PC-3 (cell line): Measurements from ENCODE around the gene BHLHE40. TPM values are rescaled to one million over a fixed set of nuclear protein-coding genes. Genes with fewer than 3 reads are reported as not detected.

Source experiments
- ATAC-seq: fragments of 200-7000 bp; cut with Tn5 transposase; 2 replicates; pipeline ENCODE4 v1.9.1; 2020; ENCODE audit warnings: mild to moderate bottlenecking, moderate library complexity
- BruUV-seq: library from RNA; stranded (reverse); fragments of 400-500 nt; replicated peaks from 2 replicates; lab custom pipeline; 2021; lab: Mats Ljungman, UMichigan
- CTCF ChIA-PET: fragments of 300-600 bp; sonication (Branson Sonifier 250); formaldehyde crosslinking; loops from one replicate; lab custom pipeline; 2022; ENCODE audit warnings: antibody characterized with exemption; lab: Charles Lee
- POLR2A ChIA-PET: fragments of 300-600 bp; sonication (Branson Sonifier 250); formaldehyde crosslinking; loops from one replicate; lab custom pipeline; 2022; ENCODE audit warnings: antibody characterized with exemption; ENCODE audit not compliant: unreplicated experiment; lab: Charles Lee
- DNase-seq: peaks from one replicate; pipeline ENCODE4 v3.0.0-alpha.2; 2015
- H2AFZ ChIP-seq: fragments of 300-600 bp; sonication (generic); 2 replicates; pipeline ENCODE4 v1.6.0; 2016; ENCODE audit warnings: antibody characterized with exemption, low read length
- H3F3A ChIP-seq: fragments of 300-600 bp; sonication (generic); one replicate; pipeline ENCODE4 v1.6.0; 2017; ENCODE audit warnings: antibody characterized with exemption, low read length, control low read depth, mild to moderate bottlenecking; ENCODE audit not compliant: unreplicated experiment
- H3K27ac ChIP-seq: fragments of 300-600 bp; sonication (generic); 2 replicates; pipeline ENCODE4 v1.5.1; 2016; ENCODE audit warnings: mild to moderate bottlenecking, low read length
- H3K27me3 ChIP-seq: fragments of 300-600 bp; sonication (generic); 2 replicates; pipeline ENCODE4 v1.6.1; 2016; ENCODE audit warnings: low read length, mixed read lengths
- H3K36me3 ChIP-seq: fragments of 300-600 bp; sonication (generic); 2 replicates; pipeline ENCODE4 v1.6.1; 2016; ENCODE audit warnings: low read depth, mixed run types, low read length, mixed read lengths
- H3K4me1 ChIP-seq: fragments of 300-600 bp; sonication (generic); 2 replicates; pipeline ENCODE4 v1.5.1; 2016; ENCODE audit warnings: low read length; ENCODE audit not compliant: insufficient read depth
- H3K4me2 ChIP-seq: fragments of 300-600 bp; sonication (generic); 2 replicates; pipeline ENCODE4 v1.6.0; 2016; ENCODE audit warnings: low read length
- H3K4me3 ChIP-seq: fragments of 300-600 bp; sonication (generic); 2 replicates; pipeline ENCODE4 v1.5.1; 2016; ENCODE audit warnings: mild to moderate bottlenecking, low read length, mixed read lengths
- H3K79me2 ChIP-seq: fragments of 300-600 bp; sonication (generic); 2 replicates; pipeline ENCODE4 v1.6.1; 2017; ENCODE audit warnings: low read length, mixed read lengths
- H3K9ac ChIP-seq: fragments of 300-600 bp; sonication (generic); 2 replicates; pipeline ENCODE4 v1.6.0; 2016; ENCODE audit warnings: mild to moderate bottlenecking, low read length
- H3K9me2 ChIP-seq: fragments of 300-600 bp; sonication (generic); replicated peaks from 2 replicates; pipeline ENCODE4 v1.6.1; 2016; ENCODE audit warnings: mixed run types, low read length, mixed read lengths
- H3K9me3 ChIP-seq: fragments of 300-600 bp; sonication (generic); 2 replicates; pipeline ENCODE4 v1.6.1; 2016; ENCODE audit warnings: low read length, mixed read lengths
- H4K20me1 ChIP-seq: fragments of 300-600 bp; sonication (generic); 2 replicates; pipeline ENCODE4 v1.6.1; 2016; ENCODE audit warnings: low read length, mixed read lengths
- EZH2 ChIP-seq: fragments of 300-600 bp; sonication (generic); IDR thresholded peaks from one replicate; pipeline ENCODE4 v1.6.1; 2017; ENCODE audit warnings: antibody characterized with exemption, mild to moderate bottlenecking, low read length; ENCODE audit not compliant: unreplicated experiment
- EZH2phosphoT487 ChIP-seq: fragments of 300-600 bp; sonication (generic); IDR thresholded peaks from 2 replicates; pipeline ENCODE4 v1.6.1; 2018; ENCODE audit warnings: mild to moderate bottlenecking, antibody characterized with exemption, low read length, borderline replicate concordance
- intact Hi-C: fragments of 100-400 bp; cut with micrococcal nuclease; formaldehyde crosslinking; loops from 2 replicates; pipeline ENCODE4 v1.9.0; 2023
- total RNA-seq: library from RNA; depleted of rRNA; stranded (reverse); fragments of >200 nt; gene quantifications from 2 replicates; pipeline ENCODE4 v1.2.3, GENCODE V29; 2014
- TF ChIP-seq, protein P1 (sequence below): fragments of 300-600 bp; sonication (generic); conservative IDR thresholded peaks from 2 replicates; pipeline ENCODE4 v1.5.1; 2017; ENCODE audit warnings: antibody characterized with exemption, low read depth, mild to moderate bottlenecking, low read length

Gene BHLHE40
- total RNA-seq, 1 experiment from 2014 or later = 256 TPM

DNA sequence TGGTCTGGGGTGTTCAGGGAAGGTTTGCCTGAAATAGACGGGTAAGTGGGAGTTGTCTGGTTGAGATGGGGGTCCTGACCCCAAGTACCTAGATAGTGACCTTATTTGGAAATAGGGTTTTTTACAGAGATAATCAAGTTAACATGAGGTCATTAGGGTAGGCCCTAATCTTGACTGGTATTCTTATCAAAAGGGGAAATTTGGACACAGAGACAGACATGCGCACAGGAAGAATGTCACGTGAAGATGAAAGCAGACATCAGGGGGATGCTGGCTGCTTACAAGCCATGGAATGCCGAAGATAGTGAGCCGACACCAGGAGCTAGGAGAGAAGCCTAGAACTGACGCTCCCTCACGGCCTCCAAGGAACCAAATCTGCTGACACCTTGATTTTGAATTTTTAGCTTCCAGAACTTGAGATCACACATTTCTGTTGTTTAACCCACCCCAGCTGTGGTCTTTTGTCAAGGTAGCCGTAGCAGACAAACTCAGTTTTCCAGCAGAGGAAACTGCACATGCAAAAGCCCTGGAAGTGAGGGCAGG lies 17.1 kb downstream of the BHLHE40 start:
- no peak for ATAC-seq
- H3K4me2 ChIP-seq = peak overlapping the region; percentile 54; the same call in 1 of the 2 replicates
- intact Hi-C loops = no loop called here
- no peaks in the 10 kb centered on the region for H3K36me3 ChIP-seq
- H4K20me1 ChIP-seq = no peaks in the 10 kb centered on the region
- H3K4me3 ChIP-seq = no peak overlapping the region
- POLR2A ChIA-PET = no interaction called here
- no peaks in the 10 kb centered on the region for H3K27me3 ChIP-seq
- CTCF ChIA-PET = no interaction called here
- peaks cover 55% of the 10 kb centered on the region for H3K4me1 ChIP-seq
- DNase-seq = no peak
- H2AFZ ChIP-seq = no peak overlapping the region
- peak overlapping the region; percentile 97 for H3K27ac ChIP-seq
- BruUV-seq = no TSS peak
- no peaks in the 10 kb centered on the region for H3K9me2 ChIP-seq
- H3F3A ChIP-seq = peaks cover 3% of the 10 kb centered on the region
- H3K9me3 ChIP-seq = no peaks in the 10 kb centered on the region
- H3K9ac ChIP-seq = peak overlapping the region; percentile 87
- H3K79me2 ChIP-seq = no peaks in the 10 kb centered on the region
- TF ChIP-seq EZH2phosphoT487 (no peak), EZH2 (no peak)
- TF ChIP-seq, protein P1, sequence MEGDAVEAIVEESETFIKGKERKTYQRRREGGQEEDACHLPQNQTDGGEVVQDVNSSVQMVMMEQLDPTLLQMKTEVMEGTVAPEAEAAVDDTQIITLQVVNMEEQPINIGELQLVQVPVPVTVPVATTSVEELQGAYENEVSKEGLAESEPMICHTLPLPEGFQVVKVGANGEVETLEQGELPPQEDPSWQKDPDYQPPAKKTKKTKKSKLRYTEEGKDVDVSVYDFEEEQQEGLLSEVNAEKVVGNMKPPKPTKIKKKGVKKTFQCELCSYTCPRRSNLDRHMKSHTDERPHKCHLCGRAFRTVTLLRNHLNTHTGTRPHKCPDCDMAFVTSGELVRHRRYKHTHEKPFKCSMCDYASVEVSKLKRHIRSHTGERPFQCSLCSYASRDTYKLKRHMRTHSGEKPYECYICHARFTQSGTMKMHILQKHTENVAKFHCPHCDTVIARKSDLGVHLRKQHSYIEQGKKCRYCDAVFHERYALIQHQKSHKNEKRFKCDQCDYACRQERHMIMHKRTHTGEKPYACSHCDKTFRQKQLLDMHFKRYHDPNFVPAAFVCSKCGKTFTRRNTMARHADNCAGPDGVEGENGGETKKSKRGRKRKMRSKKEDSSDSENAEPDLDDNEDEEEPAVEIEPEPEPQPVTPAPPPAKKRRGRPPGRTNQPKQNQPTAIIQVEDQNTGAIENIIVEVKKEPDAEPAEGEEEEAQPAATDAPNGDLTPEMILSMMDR = no peak

- Histone ChIP-seq H3K9me3 (no peaks in the 10 kb centered on the region), H3K4me3 (no peak overlapping the region), H3K9me2 (no peaks in the 10 kb centered on the region), H3K36me3 (no peaks in the 10 kb centered on the region), H3K79me2 (no peaks in the 10 kb centered on the region), H3F3A (peaks cover 3% of the 10 kb centered on the region), H3K4me1 (peaks cover 55% of the 10 kb centered on the region), H2AFZ (no peak overlapping the region), H3K27ac (peak overlapping the region; percentile 97), H3K9ac (0 out of 2 replicates have a peak overlapping the region, but pooled peaks have one; percentile 87), H3K4me2 (no peak overlapping the region), H4K20me1 (no peaks in the 10 kb centered on the region), H3K27me3 (no peaks in the 10 kb centered on the region)
- intact Hi-C loops = no loop called here
- TF ChIP-seq EZH2 (no peak), EZH2phosphoT487 (no peak)
- TF ChIP-seq, protein P1 = no peak
- ATAC-seq (peak; percentile 6; the same call in 1 of the 2 replicates), DNase-seq (no peak)
- ChIA-PET CTCF (no interaction called here), POLR2A (no interaction called here)
- BruUV-seq = no TSS peak
Measured at GRCh38 chr3:4996771-4997291, 17.6 kb downstream of the BHLHE40 start.

DNA sequence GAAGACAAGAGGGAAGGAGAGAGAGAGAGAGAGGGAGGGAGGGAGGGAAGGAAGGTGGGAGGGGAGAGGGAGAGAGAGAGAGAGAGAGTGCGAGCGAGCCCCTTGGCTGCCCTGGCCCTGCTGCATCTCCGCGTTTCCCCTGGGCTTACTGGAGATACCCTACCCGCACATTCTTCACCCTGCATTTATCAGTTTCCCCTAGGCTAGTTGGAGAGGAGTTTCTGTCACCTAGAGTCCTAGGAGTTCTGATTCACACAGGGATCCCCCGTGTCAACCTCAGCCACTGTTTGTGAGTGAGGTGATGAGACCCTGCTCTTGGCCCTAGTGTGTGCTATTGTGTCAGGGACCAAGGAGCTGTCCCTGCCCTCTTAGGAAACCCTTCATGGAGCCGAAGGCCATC lies 18.7 kb downstream of the BHLHE40 start:
- Histone ChIP-seq H3F3A (peaks cover 3% of the 10 kb centered on the region), H3K36me3 (no peaks in the 10 kb centered on the region), H3K4me1 (peaks cover 51% of the 10 kb centered on the region), H3K4me2 (no peak overlapping the region), H3K27ac (no peak overlapping the region), H3K79me2 (no peaks in the 10 kb centered on the region), H2AFZ (no peak overlapping the region), H3K4me3 (no peak overlapping the region), H3K27me3 (no peaks in the 10 kb centered on the region), H3K9me2 (no peaks in the 10 kb centered on the region), H3K9ac (no peak overlapping the region), H3K9me3 (no peaks in the 10 kb centered on the region), H4K20me1 (no peaks in the 10 kb centered on the region)
- ChIA-PET POLR2A (interaction anchor here (0.6 kb wide), 1 partner anchor 19 kb away, joined by 16 read pairs; no protein-coding TSS in a partner anchor), CTCF (no interaction called here)
- ATAC-seq (no peak), DNase-seq (no peak)
- TF ChIP-seq, protein P1 = no peak
- TF ChIP-seq EZH2phosphoT487 = no peak
- no peak for TF ChIP-seq EZH2
- no TSS peak for BruUV-seq
- intact Hi-C loops = no loop called here
